MM.1S (cell line): ENCODE results near the gene CYP2J2.

ENCODE experiments used
- DNase-seq: peaks from one replicate; pipeline ENCODE4 v3.0.0-alpha.2; 2015
- H2AFZ ChIP-seq: fragments of 300-600 bp; sonication (generic); 2 replicates; pipeline ENCODE4 v1.6.0; 2016; ENCODE audit warnings: antibody characterized with exemption, low read length
- H3F3A ChIP-seq: fragments of 300-600 bp; sonication (generic); 2 replicates; pipeline ENCODE4 v1.6.1; 2016; ENCODE audit warnings: mild to moderate bottlenecking, antibody characterized with exemption, low read length, moderate library complexity, mixed read lengths; ENCODE audit not compliant: insufficient read depth
- H3K27ac ChIP-seq: fragments of 300-600 bp; sonication (generic); 2 replicates; pipeline ENCODE4 v1.5.1; 2016; ENCODE audit warnings: mild to moderate bottlenecking, low read length
- H3K27me3 ChIP-seq: fragments of 300-600 bp; sonication (generic); replicated peaks from 2 replicates; pipeline ENCODE4 v1.6.0; 2016; ENCODE audit warnings: low read length; ENCODE audit not compliant: insufficient read depth
- H3K36me3 ChIP-seq: fragments of 300-600 bp; sonication (generic); replicated peaks from 2 replicates; pipeline ENCODE4 v1.6.1; 2016; ENCODE audit warnings: mild to moderate bottlenecking, low read length, mixed read lengths; ENCODE audit not compliant: insufficient read depth
- H3K4me1 ChIP-seq: fragments of 300-600 bp; sonication (generic); 2 replicates; pipeline ENCODE4 v1.6.1; 2016; ENCODE audit warnings: low read length, mixed read lengths
- H3K4me2 ChIP-seq: fragments of 300-600 bp; sonication (generic); 2 replicates; pipeline ENCODE4 v1.6.0; 2016; ENCODE audit warnings: low read depth, low read length
- H3K4me3 ChIP-seq: fragments of 300-600 bp; sonication (generic); 2 replicates; pipeline ENCODE4 v1.5.1; 2016; ENCODE audit warnings: low read length, mixed read lengths
- H3K79me2 ChIP-seq: fragments of 300-600 bp; sonication (generic); 2 replicates; pipeline ENCODE4 v1.6.1; 2016; ENCODE audit warnings: mixed run types, low read length, mixed read lengths
- H3K9ac ChIP-seq: fragments of 300-600 bp; sonication (generic); 2 replicates; pipeline ENCODE4 v1.6.1; 2016; ENCODE audit warnings: low read length, mixed read lengths
- H3K9me2 ChIP-seq: fragments of 300-600 bp; sonication (generic); replicated peaks from 2 replicates; pipeline ENCODE4 v1.6.1; 2016; ENCODE audit warnings: mild to moderate bottlenecking, low read length, mixed read lengths; ENCODE audit not compliant: insufficient read depth
- H3K9me3 ChIP-seq: fragments of 300-600 bp; sonication (generic); replicated peaks from 2 replicates; pipeline ENCODE4 v1.6.1; 2016; ENCODE audit warnings: mild to moderate bottlenecking, low read length, mixed read lengths; ENCODE audit not compliant: insufficient read depth
- H4K20me1 ChIP-seq: fragments of 300-600 bp; sonication (generic); 2 replicates; pipeline ENCODE4 v1.6.1; 2016; ENCODE audit warnings: mild to moderate bottlenecking, low read length, moderate library complexity, mixed read lengths; ENCODE audit not compliant: insufficient read depth
- EZH2 ChIP-seq: fragments of 300-600 bp; sonication (generic); optimal IDR thresholded peaks from 2 replicates; pipeline ENCODE3; 2017; ENCODE audit warnings: low read depth, mild to moderate bottlenecking, antibody characterized with exemption, low read length, mixed read lengths
- EZH2phosphoT487 ChIP-seq: fragments of 300-600 bp; sonication (generic); IDR thresholded peaks from 2 replicates; pipeline ENCODE4 v1.6.1; 2018; ENCODE audit warnings: antibody characterized with exemption, low read length
- TF ChIP-seq, protein P1 (sequence below): fragments of 300-600 bp; sonication (generic); IDR thresholded peaks from 2 replicates; pipeline ENCODE4 v1.5.1; 2016; ENCODE audit warnings: antibody characterized with exemption, low read length, mixed read lengths

The CYP2J2 gene

GRCh38 chr1:59939393-59939792 is 12.8 kb upstream of the CYP2J2 start:
- Histone ChIP-seq H3K79me2 (no peaks in the 10 kb centered on the region), H3K4me2 (no peak overlapping the region), H3K27ac (no peak overlapping the region), H4K20me1 (no peaks in the 10 kb centered on the region), H3K9me3 (no peaks in the 10 kb centered on the region), H2AFZ (no peak overlapping the region), H3K9me2 (no peaks in the 10 kb centered on the region), H3K36me3 (no peaks in the 10 kb centered on the region), H3K4me1 (no peaks in the 10 kb centered on the region), H3K9ac (no peak overlapping the region), H3K4me3 (no peak overlapping the region), H3K27me3 (no peaks in the 10 kb centered on the region), H3F3A (no peaks in the 10 kb centered on the region)
- no peak for TF ChIP-seq EZH2
- TF ChIP-seq, protein P1, sequence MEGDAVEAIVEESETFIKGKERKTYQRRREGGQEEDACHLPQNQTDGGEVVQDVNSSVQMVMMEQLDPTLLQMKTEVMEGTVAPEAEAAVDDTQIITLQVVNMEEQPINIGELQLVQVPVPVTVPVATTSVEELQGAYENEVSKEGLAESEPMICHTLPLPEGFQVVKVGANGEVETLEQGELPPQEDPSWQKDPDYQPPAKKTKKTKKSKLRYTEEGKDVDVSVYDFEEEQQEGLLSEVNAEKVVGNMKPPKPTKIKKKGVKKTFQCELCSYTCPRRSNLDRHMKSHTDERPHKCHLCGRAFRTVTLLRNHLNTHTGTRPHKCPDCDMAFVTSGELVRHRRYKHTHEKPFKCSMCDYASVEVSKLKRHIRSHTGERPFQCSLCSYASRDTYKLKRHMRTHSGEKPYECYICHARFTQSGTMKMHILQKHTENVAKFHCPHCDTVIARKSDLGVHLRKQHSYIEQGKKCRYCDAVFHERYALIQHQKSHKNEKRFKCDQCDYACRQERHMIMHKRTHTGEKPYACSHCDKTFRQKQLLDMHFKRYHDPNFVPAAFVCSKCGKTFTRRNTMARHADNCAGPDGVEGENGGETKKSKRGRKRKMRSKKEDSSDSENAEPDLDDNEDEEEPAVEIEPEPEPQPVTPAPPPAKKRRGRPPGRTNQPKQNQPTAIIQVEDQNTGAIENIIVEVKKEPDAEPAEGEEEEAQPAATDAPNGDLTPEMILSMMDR, result no peak
- no peak for TF ChIP-seq EZH2phosphoT487
- no peak for DNase-seq

DNA sequence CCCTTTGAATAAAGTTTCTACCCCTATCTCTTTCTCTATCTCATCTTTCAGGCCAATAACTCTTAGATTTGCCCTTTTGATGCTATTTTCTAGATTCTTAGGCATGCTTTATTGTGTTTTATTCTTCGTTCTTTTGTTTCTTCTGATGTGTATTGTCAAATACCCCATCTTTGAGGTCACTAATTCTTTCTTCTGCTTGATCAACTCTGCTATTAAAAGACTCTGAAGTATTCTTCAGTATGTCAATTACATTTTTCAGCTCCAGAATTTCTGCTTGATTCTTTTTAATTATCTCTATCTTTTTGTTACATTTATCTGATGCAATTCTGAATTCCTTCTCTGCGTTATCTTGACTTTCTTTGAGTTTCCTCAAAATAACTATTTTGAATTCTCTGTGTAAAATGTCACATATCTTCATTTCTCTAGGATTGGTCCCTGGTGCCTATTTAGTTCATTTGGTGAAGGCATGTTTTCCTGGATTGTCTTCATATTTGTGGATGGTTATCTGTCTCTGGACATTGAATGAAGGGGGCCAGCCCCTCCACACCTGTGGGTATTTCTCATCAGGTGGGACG is 11.2 kb upstream of the CYP2J2 start:
- Histone ChIP-seq H3K9me3 (no peaks in the 10 kb centered on the region), H4K20me1 (no peaks in the 10 kb centered on the region), H3K4me3 (no peak overlapping the region), H3F3A (no peaks in the 10 kb centered on the region), H2AFZ (no peak overlapping the region), H3K9ac (no peak overlapping the region), H3K27ac (no peak overlapping the region), H3K4me2 (no peak overlapping the region), H3K9me2 (no peaks in the 10 kb centered on the region), H3K27me3 (no peaks in the 10 kb centered on the region), H3K36me3 (no peaks in the 10 kb centered on the region), H3K4me1 (no peaks in the 10 kb centered on the region), H3K79me2 (no peaks in the 10 kb centered on the region)
- TF ChIP-seq, protein P1, result no peak
- TF ChIP-seq EZH2, result no peak
- no peak for TF ChIP-seq EZH2phosphoT487
- DNase-seq, result no peak

- Histone ChIP-seq H3K9me2 (no peaks in the 10 kb centered on the region), H3K4me3 (no peak overlapping the region), H3K9ac (no peak overlapping the region), H3K9me3 (no peaks in the 10 kb centered on the region), H3K79me2 (no peaks in the 10 kb centered on the region), H3K36me3 (no peaks in the 10 kb centered on the region), H4K20me1 (no peaks in the 10 kb centered on the region), H2AFZ (no peak overlapping the region), H3K27ac (no peak overlapping the region), H3F3A (no peaks in the 10 kb centered on the region), H3K4me1 (no peaks in the 10 kb centered on the region), H3K4me2 (no peak overlapping the region), H3K27me3 (no peaks in the 10 kb centered on the region)
- no peak for DNase-seq
- TF ChIP-seq, protein P1, result no peak
- TF ChIP-seq EZH2phosphoT487 (no peak), EZH2 (no peak)
Measured at GRCh38 chr1:59936358-59936821, 9.8 kb upstream of the CYP2J2 start.
